Right kidney (tissue), 1 donor: ENCODE results near the gene KPRP.

Experiments used
- DNase-seq: peaks from one replicate; pipeline ENCODE4 v3.0.0-alpha.2; 2016

KPRP gene

DNA sequence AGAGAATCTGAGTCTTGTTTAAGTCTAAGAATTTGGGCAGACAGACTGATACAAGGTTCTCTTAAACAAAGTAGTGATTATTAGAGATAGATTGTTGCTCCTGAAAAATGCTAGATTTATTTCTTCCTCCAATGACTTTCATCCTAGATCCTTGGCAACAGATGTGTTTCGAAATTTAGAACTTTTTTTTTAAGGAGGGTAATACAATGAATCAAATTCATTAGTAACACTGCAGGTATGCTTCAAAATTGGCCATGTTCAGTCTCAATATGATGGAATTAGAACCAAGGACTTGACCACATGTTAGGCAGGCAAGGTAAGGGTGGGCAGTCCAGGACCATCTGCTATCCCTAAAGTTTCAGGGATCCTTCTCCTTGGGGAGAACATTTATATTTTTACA is 12.6 kb downstream of the KPRP start:
- no peak for DNase-seq

DNA sequence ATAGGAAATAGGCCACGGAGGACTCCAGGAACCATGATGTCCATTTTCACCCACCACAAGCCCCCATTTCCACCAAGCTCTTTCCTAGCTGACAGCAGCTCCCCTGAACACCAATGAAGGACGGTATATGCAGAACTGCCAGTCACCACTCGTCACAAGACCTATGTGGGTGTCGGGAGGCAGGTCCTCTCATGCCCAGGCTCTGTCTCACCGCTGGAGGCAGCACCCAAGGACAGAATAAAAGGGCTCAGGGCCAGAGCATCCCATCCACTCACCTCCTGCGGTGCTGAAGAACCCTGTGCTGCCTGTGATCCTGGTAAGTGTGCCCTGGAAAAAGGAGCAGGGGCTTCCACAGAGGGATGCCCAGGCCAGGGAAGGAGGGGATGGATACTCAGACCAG is 17.1 kb downstream of the KPRP start, which contains the start of gene LCE1F:
TSS of gene LCE1F (plus strand) at position 266 of the 400 bp plus-strand sequence. CDS start 1,232 bp downstream, outside the sequence.
- no peak for DNase-seq

DNA sequence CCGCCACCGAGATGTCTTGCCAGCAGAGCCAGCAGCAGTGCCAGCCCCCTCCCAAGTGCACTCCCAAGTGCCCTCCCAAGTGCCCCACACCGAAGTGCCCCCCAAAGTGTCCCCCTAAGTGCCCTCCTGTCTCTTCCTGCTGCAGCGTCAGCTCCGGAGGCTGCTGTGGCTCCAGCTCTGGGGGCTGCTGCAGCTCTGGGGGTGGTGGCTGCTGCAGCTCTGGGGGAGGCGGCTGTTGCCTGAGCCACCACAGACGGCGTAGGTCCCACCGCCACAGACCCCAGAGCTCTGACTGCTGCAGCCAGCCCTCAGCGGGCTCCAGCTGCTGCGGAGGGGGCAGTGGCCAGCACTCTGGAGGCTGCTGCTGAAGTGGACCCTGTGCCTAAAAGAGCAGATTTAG is 18.5 kb downstream of the KPRP start:
- no peak for DNase-seq

DNA sequence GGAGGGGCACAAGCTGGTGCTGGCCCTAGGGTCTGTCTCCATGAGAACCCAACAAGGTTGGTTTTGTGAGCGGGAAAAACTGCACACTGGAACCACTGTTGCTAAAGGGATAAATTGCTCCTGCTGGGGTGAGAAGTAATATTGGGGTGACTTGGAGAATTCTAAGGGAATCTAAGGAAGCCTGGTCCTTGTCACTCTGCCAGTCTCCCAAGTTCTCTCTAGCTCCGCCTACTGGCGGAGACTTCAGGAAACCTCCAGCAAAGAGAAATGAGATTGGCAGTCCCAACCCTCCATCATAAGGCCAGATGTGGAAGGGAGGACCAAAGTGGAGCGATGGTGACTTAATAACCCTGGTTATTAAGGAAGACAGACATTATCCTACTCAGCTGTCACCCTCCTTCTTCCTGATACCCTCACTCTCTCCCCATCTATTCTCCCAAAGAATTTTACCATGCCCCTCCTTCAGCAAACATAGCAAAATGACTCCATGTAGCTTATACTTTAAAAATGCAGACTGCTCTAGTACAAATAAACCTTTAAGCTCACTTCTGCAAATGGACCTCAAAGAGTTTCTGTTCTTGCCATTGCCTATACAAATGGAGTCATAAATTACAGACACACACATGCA is 19.8 kb downstream of the KPRP start:
- no peak for DNase-seq

DNA sequence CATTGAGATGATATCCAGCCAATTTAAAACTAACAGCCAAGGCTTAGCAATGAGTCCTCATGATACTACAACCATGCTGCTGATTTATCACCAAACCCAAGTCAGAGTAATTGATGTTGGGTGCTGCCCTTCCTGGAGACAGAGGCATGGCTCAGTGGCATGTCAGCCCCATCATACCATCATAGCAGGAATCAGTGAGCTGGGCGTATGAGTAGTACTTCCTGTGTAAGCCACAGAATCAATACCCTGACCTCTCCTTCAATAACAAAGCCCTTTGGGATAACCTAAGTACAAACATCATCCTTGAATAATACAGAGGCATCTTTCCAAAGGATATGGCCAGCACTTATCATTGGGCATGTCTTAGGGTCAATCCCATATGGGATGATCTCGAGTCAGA is 25.3 kb downstream of the KPRP start:
- no peak for DNase-seq

DNA sequence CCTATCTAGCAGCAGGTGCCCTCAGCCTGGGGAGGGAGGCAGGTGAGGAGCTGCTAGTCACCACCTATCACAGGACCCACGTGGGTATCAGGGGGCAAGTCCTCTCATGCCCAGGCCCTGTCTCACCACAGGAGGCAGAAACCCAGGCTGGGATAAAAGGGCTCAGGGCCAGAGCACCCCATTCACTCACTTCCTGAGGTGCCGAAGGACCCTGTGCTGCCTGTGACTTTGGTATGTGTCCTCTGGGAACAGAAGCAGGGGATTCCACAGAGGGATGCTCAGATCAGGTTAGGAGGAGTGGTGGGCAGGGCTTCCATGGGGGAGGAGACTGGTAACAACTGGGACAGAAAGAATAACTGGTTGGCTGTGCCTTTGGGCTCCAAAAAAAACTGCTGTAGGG is 28.3 kb downstream of the KPRP start, which contains the start of gene LCE1E:
TSS of gene LCE1E (plus strand) at position 181 of the 400 bp plus-strand sequence. CDS start 1,043 bp downstream, outside the sequence.
- no peak for DNase-seq

DNA sequence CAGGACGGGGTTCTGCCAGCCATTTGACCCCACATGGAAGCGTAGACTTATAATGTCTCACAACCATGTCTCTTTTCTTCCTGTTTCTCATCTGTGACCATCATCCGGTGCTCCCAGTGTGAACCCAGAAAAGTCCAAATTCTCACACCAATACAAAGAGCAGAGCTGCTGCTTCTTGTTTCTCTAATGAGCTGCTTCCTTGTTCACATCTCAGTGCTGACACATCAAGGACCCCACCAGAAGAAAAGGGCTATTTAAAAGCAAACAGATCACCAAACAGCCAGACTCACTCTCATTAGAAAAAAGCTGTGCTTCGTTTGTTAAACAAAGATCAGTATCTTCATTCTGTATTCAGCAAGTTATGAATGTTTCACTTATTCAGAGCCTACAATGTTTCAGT is 37.9 kb downstream of the KPRP start:
- no peak for DNase-seq

DNA sequence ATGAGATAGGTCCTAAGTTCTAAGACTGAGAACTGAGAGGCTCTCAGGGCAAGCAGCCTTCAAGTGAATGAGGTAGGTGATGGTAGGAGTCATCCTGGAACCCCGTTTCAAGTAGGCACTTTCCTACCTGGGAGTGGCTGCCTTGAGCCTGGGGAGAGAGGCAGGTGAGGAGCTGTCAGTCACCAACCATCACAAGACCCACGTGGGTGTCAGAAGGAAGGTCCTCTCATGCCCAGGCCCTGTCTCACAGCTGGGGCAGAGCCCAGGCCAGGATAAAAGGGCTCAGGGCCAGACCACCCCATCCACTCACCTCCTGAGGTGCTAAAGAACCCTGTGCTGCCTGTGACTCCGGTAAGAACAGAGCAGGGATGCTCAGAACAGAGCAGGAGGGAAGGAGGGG is 38.6 kb downstream of the KPRP start, which contains the start of gene LCE1D:
TSS of gene LCE1D (plus strand) at position 301 of the 400 bp plus-strand sequence. CDS start 1,074 bp downstream, outside the sequence.
- no peak for DNase-seq

DNA sequence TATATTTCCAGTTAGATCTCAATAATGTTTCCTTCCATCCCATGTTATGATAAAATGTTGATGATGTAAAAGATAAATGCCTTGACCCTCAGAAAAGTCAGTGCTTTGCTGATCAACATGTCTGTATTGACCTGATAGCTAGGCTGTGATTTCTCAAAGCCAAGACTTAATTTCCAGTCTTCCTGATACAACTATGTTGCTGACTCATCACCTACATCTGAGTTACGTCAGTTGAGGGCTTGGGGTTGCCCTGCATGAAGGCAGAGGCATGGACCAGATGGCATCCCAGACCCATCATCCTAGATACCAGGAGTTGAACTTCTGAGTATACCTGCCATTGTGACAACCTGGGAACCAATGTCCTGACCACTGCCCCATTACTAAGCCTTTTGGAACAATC is 43.5 kb downstream of the KPRP start:
- DNase-seq, result no peak

DNA sequence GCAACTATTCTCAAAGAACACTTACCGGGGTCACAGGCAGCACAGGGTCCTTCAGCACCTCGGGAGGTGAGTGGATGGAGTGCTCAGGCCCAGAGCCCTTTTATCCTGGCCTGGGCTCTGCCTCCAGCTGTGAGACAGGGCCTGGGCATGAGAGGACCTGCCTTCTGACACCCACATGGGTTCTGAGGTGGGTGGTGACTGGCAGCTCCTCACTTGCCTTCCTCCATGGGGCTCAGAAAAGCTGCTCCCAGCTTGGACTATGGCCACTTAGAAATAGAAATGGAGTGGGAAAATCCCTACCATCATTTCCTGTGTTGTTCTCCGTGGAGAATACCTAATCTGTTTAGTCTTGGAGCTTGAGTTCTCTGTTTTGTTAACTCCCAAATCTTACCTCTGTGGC is 48.8 kb downstream of the KPRP start, which contains the start of gene LCE1C:
TSS of gene LCE1C (minus strand) at position 76 of the 400 bp plus-strand sequence. CDS start 1,173 bp downstream, outside the sequence.
- no peak for DNase-seq

DNA sequence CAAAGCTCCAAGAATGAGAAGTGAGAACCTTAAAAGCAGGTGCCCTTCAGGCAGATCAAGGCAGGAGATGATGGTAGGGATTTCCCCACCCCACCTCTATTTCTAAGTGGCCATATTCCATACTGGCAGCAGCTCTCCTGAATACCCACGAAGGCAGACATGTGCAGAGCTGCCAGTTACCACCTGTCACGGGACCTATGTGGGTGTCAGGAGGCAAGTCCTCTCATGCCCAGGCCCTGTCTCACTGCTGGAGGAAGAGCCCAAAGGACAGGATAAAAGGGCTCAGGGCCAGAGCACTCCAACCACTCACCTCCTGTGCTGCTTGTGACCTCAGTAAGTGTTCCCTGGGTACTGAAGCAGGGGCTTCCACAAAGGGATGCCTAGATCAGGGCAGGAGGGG is 53.2 kb downstream of the KPRP start:
- DNase-seq, result no peak
